SW 1271 (cell line): ENCODE measurements around the gene KAZN.
A peak's percentile ranks its signal among the peaks of the same experiment; 100 is the strongest.

Experiments
- DNase-seq, 2 experiments: peaks; one replicate each; lab custom pipeline; 2025; lab: John Stamatoyannopoulos, UW

Gene KAZN

DNA sequence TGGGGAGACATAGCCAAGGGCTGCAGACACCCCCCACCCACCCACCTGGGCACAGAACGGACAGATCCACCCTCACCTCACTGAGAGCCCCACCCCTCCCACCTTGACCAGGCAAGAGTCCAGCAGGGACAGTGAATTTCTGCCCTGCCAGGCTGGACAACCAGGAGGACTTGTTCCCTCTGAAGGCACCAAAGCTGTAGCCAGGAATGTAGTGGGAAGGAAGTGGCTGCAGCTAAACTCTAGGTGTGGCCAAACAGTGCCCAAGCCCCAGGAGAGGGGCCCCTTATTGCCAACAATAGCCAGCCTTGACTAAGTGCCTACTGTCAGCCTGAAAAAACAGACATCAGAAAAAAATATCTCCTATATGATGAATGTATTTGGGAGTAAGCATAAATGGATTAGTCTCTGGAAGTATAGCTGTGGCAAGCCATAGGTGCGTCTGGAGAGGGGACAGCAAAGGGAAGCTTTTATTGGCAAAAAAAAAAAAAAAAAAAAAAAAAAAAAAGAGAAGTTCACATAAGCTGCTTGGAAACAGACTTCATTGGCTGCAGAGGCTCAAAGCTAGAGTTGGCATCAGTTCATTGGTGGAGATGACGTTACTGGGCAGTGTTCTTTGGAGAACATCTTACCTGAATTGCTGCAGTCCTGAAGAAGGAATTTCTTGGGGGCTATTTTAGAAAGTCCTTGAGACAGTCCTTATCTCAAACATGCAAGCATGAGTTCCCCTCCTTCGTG is 490.9 kb downstream of the KAZN start:
- DNase-seq = no peak

DNA sequence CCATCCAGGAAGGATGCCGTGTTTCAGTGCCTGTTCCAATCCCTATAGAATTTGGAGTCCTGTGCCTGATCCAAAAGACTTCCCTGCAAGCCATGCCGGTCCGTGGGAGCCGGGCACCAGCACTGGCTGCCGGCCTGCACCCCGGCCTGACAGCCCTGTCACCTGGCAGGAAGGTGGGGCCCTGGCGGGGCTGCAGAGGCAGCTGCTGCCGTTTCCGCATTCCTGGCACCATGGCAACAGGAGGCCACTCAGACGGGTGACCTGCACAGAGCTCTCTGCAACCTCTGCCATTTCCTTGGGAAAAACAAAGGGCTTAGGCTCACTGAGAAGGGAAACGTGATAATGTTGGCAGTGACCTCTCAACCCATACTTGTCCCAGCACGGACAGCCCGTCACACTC is 491.9 kb downstream of the KAZN start:
- DNase-seq = no peak

DNA sequence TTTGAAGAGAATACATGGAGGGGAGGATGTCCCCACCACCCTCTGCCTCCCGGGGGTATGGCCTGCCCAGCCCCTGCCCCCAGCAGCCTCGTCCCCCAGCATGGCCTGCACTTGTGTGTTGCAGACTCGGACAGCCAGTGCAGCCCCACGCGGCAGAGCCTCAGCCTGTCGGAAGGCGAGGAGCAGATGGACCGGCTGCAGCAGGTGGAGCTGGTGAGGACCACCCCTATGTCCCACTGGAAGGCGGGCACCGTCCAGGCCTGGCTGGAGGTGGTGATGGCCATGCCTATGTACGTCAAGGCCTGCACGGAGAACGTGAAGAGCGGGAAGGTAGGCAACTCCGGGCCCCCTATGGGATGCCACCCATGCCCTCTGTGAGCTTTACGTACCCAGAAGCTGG is 495.6 kb downstream of the KAZN start:
- no peak for DNase-seq

DNA sequence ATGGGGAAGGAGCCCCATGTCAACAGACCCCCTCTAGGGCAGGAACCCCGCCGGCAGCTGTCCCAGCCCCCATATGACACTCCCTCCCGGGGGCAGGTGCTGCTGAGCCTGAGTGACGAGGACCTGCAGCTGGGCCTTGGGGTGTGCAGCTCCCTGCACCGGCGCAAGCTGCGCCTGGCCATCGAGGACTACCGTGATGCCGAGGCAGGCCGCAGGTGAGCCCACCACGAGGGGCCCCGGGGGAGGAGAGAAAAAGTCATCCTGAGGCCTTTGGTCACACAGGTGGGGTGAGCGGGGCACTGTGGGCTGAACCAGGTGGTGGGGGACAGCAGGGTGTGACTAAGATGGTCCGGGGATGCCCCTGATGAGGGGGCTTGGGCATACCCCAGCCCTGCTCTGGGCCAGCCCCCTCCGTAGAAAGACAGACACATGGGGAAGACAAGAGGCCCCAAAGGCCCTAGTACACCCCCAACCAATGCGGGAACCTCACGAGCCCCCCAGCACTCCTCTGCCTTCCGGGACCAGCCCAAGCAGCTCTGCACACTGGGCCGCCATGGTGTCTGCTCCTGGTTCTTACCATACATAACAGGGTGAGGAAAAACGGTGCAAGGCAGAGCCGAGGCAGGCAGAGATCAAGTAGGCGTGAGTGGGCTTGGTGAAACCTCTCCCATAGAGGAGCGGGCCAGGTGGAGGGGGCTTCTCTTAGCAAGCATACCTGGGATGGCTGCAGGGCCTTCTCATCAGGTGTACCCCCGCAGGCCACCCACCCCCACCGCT is 496.4 kb downstream of the KAZN start:
- no peak for DNase-seq

DNA sequence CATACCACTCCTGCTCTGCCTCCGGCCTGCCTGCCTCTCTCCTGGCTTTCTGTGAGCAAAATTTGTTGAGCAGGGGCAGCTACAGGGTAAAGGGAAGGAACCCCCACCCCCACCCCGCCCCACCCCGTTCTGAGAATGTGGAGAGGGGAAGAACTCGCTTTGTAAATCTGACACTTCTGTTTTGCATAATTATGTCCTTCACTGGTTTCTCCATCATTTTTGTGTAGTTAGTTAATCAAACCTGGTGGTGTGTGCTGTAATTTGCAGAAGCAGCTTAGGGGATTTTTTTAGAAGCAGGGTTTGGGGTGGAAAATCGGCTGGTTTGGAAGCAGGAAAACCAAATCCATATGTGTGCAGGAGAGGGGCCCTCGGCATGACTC is 497.0 kb downstream of the KAZN start:
- no peak for DNase-seq

DNA sequence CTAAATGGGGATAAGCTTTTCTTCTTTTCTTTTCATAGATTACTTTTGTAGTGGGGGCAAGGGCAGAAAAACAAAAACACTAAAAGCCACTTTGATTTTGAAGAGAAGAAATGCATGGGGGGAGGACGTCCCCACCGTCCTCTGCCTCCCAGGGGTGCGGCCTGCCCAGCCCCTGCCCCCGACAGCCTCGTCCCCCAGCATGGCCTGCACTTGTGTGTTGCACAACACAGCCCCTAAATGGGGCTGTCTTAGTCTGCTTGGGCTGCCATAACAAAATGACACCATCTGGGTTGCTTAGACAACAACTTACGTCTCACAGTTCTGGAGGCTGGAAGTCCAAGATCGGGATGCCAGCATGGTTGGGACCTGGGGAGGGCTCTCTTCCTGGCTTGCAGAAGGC is 497.8 kb downstream of the KAZN start:
- no peak for DNase-seq

DNA sequence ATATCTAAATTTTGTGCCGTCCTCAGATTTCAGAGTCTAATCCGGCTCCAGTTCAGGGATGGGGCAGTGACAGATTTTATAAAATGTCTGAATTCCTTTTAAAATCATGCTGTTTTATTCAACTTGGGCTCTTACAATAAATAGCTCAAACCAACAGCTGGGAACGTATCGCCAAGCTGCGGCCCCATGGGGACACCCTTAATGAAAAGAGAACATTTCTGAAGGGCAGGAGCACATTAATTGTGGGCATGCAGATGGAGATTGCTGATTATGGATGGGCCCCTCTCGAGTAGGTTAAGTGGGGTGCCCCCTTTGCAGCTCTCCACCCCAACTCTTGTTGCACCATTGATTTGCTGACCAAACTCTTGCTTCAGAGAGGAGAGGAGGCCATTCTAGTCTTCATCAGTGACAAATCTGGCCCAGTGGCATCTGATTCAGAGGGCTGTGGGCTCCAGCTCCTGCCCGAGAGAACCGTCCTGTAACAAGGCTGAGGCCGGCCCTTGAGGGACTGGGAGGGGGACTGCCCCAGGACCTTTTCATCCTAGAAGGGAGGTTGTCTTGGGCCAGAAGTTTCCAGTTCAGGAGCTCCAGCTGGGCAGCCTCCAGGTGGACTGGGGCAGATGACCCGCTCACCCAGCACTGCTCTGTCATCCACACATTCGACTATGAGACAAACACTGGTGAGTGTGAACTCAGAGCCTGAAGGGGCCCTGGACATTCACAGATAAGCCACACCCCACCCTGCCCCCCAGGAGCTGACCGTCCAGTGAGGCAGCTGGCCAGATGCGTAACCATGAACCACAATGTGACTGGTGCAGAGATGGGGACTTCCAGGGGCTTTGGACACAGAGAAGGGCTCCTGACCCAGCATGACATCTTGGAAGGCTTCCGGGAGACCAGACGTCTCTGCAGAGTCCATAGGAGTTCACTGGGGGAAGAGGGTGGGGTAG is 500.0 kb downstream of the KAZN start:
- DNase-seq = no peak

DNA sequence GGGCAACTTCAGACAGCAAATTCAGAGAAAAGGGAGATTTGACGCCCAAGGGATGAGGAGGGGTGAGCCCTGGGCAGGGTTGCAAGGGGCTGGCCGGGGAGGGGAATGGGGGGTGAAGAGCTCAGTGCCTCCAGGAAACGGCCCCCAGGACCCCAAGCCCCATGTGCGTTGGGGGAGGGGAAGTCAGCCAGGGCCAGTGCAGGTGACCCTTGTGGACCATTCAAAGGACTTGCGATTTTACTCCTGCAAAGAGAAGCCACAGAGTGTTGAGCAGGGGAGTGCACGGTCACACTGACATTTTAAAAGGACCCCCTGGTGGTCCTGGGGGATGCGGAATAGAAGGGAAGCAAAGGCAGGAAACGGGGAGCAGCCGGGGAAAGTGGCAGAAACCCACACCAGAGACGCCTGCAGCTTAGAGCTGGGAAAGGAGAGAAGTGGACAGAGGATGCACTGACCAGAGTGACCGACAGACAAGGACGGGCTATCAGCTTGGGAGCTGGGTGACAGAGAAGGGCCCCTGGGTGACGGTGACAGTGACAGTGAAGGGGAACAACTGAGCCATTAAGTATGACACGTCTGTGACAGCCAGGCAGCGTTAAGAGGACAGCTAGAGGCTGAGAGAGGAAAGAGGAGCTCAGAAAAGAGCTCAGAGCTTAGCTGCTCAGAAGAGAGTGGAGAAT is 501.1 kb downstream of the KAZN start:
- DNase-seq = no peak

DNA sequence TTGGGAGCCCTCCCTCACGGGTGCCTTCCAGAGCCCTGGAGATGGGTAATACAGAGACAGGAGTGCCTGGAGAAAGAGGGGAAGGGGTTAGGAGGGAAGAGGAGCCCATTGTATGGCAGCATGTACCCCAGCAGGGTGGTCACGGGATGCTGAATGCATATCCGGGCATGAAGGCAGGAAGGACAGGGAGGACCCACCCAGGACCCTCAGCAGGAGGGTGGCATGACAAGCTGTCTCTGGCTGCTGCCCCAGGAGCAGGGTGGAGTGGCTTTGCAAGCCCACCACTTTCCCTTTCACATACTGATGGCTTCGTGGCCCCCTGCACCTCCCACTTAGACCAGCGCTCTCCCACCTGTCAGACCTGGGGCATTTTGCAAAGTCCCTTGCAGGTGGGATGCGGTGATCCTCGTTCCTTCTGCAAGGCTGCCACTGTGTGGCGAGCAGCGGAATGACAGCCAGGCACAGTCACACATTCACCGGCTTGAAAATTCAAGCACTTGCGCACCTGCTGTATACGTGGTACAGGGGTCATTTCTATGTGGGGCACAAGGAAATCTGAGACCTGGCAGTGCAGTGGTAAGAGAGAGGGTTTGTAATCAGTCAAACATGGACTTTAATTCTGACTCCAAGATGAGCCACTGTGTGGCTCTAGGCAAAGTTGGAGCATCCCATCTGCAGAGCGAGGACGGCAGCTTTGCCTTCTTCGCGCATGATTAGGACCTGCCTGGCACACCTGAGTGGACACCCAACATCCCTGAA is 501.8 kb downstream of the KAZN start:
- peak in 1 of 2 experiments; percentile 24 for DNase-seq

DNA sequence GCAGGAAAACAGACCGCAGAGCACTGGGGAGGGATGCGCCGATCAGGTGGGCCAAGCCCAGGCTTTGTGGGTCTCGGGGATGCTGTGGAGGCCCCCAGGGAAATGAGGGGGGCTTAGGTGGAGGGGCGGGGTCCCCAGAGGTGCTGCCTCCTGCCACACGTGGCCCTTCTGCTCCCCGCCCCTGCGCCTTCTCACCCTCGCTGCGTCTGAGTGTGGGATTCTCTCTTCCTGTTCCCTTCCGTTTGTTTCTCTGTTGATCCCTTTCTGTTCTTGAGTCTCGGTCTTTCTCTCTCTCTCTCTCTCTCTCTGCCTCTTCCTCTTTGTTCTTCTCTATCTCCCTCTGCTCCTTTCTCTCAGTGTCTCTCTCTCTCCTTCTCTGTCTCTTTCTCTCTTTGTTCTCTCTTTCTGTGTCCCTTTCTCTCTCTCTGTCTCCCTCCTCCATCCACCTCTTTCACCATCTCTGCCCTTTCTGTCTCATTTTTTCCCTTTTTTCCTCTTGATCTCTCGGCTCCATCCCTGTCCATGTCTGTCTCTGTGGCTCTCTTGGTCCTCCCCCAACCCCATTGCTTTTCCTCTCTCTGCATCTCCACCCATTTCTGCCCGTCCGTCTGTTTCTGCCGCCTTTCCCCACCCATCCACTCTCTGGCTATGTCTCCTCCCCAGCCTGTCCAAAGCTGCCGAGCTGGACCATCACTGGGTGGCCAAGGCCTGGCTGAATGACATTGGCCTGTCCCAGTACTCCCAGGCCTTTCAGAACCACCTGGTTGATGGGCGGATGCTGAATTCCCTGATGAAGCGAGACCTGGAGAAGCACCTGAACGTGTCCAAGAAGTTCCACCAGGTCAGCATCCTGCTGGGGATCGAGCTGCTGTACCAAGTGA is 502.6 kb downstream of the KAZN start:
- DNase-seq = no peak

DNA sequence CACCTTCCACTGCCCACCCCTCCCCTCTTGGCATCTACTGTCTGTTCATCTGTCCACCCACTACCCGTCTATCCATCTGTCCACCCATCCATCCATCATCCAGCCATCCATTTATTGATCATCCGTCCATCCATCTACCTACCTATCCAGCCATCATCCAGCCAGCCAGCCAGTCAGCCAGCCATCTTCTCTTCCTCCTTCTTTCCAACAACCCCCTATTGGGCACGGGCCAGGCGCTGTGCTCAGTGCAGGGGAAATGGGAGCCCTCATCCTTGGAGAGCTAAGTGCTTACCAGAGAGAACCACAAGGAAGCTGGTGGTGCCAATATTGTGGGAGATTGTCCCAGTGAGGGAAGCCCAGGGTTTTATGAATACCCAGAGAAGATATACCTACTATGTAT is 503.3 kb downstream of the KAZN start:
- no peak for DNase-seq

DNA sequence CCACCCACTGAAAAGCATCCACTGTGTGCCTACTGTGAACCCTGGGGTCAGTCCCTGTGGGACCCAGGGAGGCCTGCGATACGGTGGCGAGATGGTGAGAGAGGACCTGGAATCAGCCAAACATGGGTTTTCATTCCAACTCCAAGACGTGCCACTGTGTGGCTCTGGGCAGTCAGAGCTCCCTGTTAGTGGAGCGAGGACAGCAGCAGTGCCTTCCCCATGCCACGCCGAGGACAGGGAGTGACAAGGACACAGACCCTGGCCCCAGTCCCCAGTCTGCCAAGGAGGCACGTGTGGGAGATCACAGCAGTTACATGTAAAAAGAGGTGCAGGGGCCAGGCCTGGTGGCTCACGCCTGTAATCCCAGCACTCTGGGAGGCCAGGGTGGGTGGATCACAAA is 504.2 kb downstream of the KAZN start:
- no peak for DNase-seq

DNA sequence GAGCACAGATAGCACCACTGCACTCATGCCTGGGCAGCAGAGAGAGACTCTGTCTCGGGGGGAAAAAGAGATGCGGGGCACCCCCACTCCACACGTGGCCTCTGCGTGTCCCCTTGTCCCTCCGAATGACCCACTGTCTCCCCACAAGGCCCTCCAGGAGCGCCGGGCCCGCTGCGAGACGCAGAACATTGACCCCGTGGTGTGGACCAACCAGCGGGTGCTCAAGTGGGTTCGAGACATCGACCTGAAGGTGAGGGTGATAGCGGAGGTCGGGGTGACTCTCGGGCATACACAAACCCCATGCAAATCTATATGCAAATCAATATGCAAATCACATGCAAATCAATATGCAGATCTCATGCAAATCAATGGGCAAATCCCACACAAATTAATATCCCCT is 504.7 kb downstream of the KAZN start:
- DNase-seq = no peak

DNA sequence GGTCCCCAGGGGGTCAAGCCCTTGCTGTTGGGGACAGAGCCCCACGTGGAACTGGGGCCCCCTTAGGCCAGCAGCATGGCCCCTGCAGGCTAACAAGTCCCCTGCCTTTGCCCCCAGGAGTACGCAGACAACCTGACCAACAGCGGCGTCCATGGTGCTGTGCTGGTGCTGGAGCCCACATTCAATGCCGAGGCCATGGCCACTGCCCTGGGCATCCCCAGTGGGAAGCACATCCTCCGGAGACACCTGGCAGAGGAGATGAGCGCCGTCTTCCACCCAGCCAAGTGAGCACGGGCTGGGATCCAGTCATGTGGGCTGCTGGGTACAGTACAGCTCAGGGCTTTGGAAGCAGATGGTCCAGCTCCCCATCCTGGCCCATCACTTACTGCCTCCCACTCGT is 505.4 kb downstream of the KAZN start:
- no peak for DNase-seq

DNA sequence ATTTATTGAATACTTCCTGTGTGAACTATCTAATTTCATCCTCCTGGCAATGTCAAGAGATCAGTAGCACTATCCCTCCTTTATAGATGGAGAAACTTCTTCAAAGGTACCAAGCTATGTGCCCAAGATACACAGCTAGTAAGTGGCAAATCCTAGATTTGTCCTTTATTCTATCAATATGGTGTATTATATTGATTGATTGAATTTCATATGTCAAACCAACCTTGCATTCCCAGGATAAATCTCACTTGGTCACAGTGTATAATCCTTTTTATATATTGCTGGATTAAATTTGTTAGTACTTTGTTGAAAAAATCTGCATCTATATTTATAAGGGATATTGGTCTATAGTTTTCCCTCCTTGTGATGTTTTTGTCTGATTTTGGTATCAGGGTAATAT is 506.3 kb downstream of the KAZN start:
- no peak for DNase-seq

DNA sequence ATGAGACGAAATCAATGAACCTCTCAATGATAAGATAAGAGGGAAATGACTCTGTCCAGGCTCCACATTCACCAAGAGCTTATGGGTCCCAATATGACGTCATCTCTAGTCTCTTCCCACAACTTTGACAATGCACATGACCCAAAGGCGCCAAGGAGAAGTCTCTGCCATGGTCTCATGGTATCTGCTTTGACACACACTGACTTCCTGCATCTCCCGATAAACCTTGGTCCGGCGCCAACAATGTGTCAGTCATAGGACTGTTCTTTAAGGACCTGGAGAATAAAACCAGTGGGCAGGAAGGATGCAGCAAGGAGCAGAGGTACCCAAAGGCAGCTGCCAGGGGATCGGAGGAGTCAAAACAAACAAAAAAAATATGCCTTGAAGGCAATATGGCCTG is 508.1 kb downstream of the KAZN start:
- DNase-seq = no peak

DNA sequence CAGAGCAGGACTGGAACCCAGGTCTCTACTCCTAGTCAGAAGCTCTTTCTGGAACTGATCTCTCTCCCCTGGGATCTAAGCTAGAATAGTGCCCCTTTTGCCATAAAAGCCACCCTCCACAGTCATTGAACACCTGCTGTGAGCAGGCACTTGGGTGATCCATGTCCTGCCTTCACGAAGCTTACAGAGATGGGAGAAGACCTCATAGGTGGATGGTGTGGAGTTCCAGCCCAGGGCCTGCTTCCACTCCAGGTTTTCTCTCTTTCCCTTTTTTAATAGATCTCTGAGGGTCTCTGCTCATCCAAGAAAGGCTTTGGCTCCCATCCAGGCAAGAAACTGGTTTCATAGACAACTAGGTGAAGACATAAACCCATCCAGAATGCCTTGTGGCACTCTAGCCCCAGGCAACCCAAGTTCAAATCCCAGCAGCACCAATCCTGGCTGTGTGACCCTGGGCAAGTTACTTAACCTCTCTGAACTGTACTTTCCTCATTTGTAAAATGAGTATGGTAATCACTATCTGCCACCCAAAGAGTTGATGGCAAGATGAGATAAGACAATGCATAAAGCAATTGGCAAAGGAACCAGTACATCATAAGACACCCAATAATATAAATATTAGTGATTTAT is 508.7 kb downstream of the KAZN start:
- DNase-seq = no peak

DNA sequence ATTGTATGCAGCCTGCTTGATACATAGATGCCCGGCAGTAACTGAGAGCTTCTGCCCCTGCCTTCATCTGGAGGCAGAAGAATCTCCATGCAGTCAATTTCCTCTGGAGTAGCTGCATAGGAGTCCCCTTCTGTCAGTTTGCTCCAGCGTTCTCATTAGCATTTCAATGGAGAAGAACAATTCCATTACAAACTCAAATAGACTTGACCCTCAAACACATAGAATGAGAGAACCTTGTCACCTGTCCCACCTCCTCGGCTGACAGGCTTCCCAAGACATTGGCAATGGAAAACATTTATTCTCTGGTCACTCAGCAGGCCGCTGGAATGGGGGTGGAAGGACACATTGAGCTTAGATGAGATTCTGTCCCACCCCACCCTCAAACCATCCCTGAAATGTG is 509.4 kb downstream of the KAZN start:
- no peak for DNase-seq

DNA sequence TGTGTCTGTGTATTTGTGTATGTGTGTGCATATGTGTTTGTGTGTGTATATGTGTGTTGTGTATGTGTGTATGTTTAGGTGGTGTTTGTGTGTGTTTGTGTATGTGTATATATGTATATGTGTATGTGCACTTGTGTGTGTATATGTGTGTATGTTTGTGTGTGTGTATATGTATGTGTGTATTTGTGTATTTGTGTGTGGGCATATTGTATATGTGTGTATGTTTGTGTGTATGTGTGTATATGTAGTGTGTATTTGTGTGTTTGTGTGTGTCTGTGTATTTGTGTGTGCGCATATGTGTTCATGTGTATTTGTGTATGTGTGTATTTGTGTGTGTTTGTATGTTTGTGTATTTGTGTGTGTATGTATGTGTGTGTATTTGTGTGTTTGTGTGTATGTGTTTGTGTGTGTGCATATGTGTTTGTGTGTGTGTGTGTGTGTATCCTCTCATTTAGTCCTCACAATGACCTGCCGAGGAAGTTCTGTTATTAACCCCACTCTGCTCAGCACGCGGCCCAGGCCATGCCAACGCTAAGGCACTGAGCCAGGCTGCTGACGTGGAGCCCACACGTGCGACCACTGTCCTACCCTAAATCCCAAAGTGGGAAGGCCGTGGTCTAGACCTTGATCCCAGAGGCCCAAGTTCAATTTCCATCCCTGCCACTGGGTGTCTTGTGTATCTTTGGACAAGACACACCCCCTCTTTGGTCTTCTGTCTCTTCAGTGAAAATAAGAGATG is 511.8 kb downstream of the KAZN start:
- DNase-seq = no peak
